Activated CD4-positive, alpha-beta T cell treated with anti-CD3 and anti-CD28 coated beads, Interleukin-2, amount 10 ng/mL, durations not matched to agents 7 days and 5 days (primary cell): ENCODE results near the gene PLCH2. TPM values are rescaled to one million over a fixed set of nuclear protein-coding genes. Genes with fewer than 3 reads are reported as not detected.

ENCODE experiments used
- CTCF ChIA-PET: fragments of 350-600 bp; sonication (Branson Sonifier 250); formaldehyde crosslinking; loops from one replicate; lab custom pipeline; 2021; ENCODE audit warnings: antibody characterized with exemption; lab: Charles Lee
- POLR2A ChIA-PET: fragments of 350-600 bp; sonication (Branson Sonifier 250); formaldehyde crosslinking; loops from one replicate; lab custom pipeline; 2021; ENCODE audit warnings: antibody characterized with exemption; lab: Charles Lee
- DNase-seq: peaks from one replicate; pipeline ENCODE4 v3.0.0-alpha.2; 2020
- H3K27ac Mint-ChIP-seq: one replicate; pipeline ENCODE4 v1.8.0; 2021; ENCODE audit warnings: mild to moderate bottlenecking, moderate library complexity, mixed read lengths
- H3K27me3 Mint-ChIP-seq: one replicate; pipeline ENCODE4 v1.8.0; 2021; ENCODE audit warnings: mixed read lengths
- H3K36me3 Mint-ChIP-seq: one replicate; pipeline ENCODE4 v1.8.0; 2021; ENCODE audit warnings: low read depth, mixed read lengths
- H3K4me1 Mint-ChIP-seq: one replicate; pipeline ENCODE4 v1.8.0; 2021; ENCODE audit warnings: mixed read lengths
- H3K4me3 Mint-ChIP-seq: one replicate; pipeline ENCODE4 v1.8.0; 2021; ENCODE audit warnings: mild to moderate bottlenecking, moderate library complexity, mixed read lengths
- H3K9me3 Mint-ChIP-seq: one replicate; pipeline ENCODE4 v1.8.0; 2021; ENCODE audit warnings: mixed read lengths
- total RNA-seq, 2 experiments: library from RNA; stranded (reverse); gene quantifications; one replicate each; pipeline ENCODE4 v1.2.3, GENCODE V29; 2021

Gene PLCH2
- total RNA-seq, 2 experiments from 2014 or later, result 16.7 to 21.1 TPM

- no peak for DNase-seq
- H3K4me3 Mint-ChIP-seq, result no peak overlapping the region
- H3K36me3 Mint-ChIP-seq, result peaks cover 7% of the 10 kb centered on the region
- no peak overlapping the region for H3K27ac Mint-ChIP-seq
- H3K27me3 Mint-ChIP-seq, result no peaks in the 10 kb centered on the region
- ChIA-PET POLR2A (no interaction called here), CTCF (interaction anchor here (1.4 kb wide), 1 partner anchor 16 kb away, joined by 3 read pairs; no protein-coding TSS in a partner anchor)
- H3K9me3 Mint-ChIP-seq, result peaks cover 4% of the 10 kb centered on the region
- peaks cover 16% of the 10 kb centered on the region for H3K4me1 Mint-ChIP-seq
These were observed 17.7 kb downstream of the PLCH2 start for GRCh38 chr1:2493691-2494322.

GRCh38 chr1:2494323-2494693 is 18.2 kb downstream of the PLCH2 start:
- Mint-ChIP-seq H3K27ac (no peak overlapping the region), H3K27me3 (no peaks in the 10 kb centered on the region)

GRCh38 chr1:2495026-2495425 is 18.9 kb downstream of the PLCH2 start:
- Mint-ChIP-seq H3K36me3 (no peaks in the 10 kb centered on the region), H3K9me3 (no peaks in the 10 kb centered on the region), H3K27me3 (no peaks in the 10 kb centered on the region), H3K4me3 (no peak overlapping the region), H3K27ac (no peak overlapping the region), H3K4me1 (peaks cover 23% of the 10 kb centered on the region)
- CTCF ChIA-PET, result interaction anchor here (1.4 kb wide), 1 partner anchor 17 kb away, joined by 3 read pairs; no protein-coding TSS in a partner anchor
- DNase-seq, result no peak
- POLR2A ChIA-PET, result no interaction called here

More at GRCh38 chr1:2494323-2494693, 18.2 kb downstream of the PLCH2 start:
- ChIA-PET CTCF (interaction anchor here (1.4 kb wide), 1 partner anchor 16 kb away, joined by 3 read pairs; no protein-coding TSS in a partner anchor), POLR2A (no interaction called here)
- Mint-ChIP-seq H3K9me3 (no peaks in the 10 kb centered on the region), H3K4me1 (peaks cover 17% of the 10 kb centered on the region), H3K36me3 (peaks cover 4% of the 10 kb centered on the region), H3K4me3 (no peak overlapping the region)
- DNase-seq, result no peak

GRCh38 chr1:2495546-2495945 is 19.5 kb downstream of the PLCH2 start:
- H3K27ac Mint-ChIP-seq, result peak overlapping the region; percentile 68
- H3K27me3 Mint-ChIP-seq, result no peaks in the 10 kb centered on the region
- peaks cover 28% of the 10 kb centered on the region for H3K4me1 Mint-ChIP-seq
- ChIA-PET POLR2A (no interaction called here), CTCF (interaction anchor here (1.4 kb wide), 1 partner anchor 18 kb away, joined by 3 read pairs; no protein-coding TSS in a partner anchor)
- no peaks in the 10 kb centered on the region for H3K36me3 Mint-ChIP-seq
- DNase-seq, result no peak
- no peaks in the 10 kb centered on the region for H3K9me3 Mint-ChIP-seq
- H3K4me3 Mint-ChIP-seq, result no peak overlapping the region

DNA sequence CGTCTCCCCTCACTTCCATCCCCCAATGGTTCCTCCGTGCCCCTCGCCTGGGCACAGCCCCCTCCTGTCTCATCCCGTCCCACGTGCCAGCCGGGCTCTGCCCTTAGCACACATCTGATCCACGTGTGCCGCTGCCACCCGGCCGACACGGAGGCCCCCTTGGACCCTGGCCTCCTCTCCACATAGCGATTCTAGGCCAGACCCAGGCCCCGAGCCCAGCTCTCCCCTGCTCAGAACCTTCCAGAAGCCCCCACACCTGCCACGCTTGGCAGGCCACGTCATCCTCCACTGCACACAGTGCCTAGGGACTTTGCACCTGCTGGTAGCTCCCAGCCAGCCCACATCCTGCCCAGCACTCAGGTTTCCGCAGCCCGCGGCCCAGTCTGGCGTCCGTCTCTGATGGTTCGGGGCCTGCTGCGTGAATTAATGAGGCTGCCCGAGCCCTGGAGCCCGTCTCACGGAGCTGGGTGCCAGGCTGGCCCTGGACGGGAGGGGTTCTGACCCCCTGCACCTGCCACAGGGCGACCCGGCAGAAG is 20.1 kb downstream of the PLCH2 start:
- no peak overlapping the region for H3K4me3 Mint-ChIP-seq
- peak overlapping the region; percentile 64 for H3K27ac Mint-ChIP-seq
- no peaks in the 10 kb centered on the region for H3K9me3 Mint-ChIP-seq
- no peaks in the 10 kb centered on the region for H3K27me3 Mint-ChIP-seq
- CTCF ChIA-PET, result interaction anchor here (1.1 to 1.6 kb wide), 2 partner anchors 8 to 52 kb away, joined by 3 to 4 read pairs; no protein-coding TSS in a partner anchor
- peak; percentile 27 for DNase-seq
- POLR2A ChIA-PET, result no interaction called here
- peaks cover 29% of the 10 kb centered on the region for H3K4me1 Mint-ChIP-seq
- H3K36me3 Mint-ChIP-seq, result no peaks in the 10 kb centered on the region

- Mint-ChIP-seq H3K4me1 (peaks cover 29% of the 10 kb centered on the region), H3K36me3 (no peaks in the 10 kb centered on the region), H3K4me3 (no peak overlapping the region), H3K27ac (peak overlapping the region; percentile 57), H3K9me3 (no peaks in the 10 kb centered on the region), H3K27me3 (no peaks in the 10 kb centered on the region)
- CTCF ChIA-PET, result interaction anchor here (1.1 to 1.6 kb wide), 2 partner anchors 9 to 51 kb away, joined by 3 to 4 read pairs; no protein-coding TSS in a partner anchor
- POLR2A ChIA-PET, result no interaction called here
- DNase-seq, result no peak
These were observed 20.7 kb downstream of the PLCH2 start for GRCh38 chr1:2496746-2497145.

GRCh38 chr1:2497891-2498290 is 21.8 kb downstream of the PLCH2 start:
- Mint-ChIP-seq H3K27ac (peak overlapping the region; percentile 54), H3K27me3 (no peaks in the 10 kb centered on the region), H3K4me1 (peaks cover 29% of the 10 kb centered on the region), H3K36me3 (no peaks in the 10 kb centered on the region), H3K4me3 (no peak overlapping the region), H3K9me3 (no peaks in the 10 kb centered on the region)
- ChIA-PET POLR2A (no interaction called here), CTCF (interaction anchor here (0.7 kb wide), 1 partner anchor 10 kb away, joined by 3 read pairs; no protein-coding TSS in a partner anchor)
- DNase-seq, result no peak

DNA sequence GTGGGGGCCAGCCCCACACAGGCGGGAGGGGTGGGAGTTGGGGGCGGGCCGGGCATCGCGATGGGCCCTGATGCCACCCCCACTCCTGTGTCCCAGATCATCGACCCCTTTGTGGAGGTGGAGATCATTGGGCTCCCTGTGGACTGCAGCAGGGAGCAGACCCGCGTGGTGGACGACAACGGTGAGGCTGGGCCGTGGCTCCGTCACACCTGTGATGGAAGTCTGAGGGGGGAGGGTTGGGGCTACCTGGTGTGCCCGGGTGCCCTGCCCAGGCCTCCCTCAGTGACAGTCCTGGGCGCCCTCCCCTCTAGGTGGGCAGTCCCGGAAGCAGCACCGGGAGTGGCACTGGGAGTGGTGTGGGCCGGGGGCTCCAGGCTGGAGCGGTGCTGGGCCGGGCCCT is 22.6 kb downstream of the PLCH2 start:
- Mint-ChIP-seq H3K4me1 (peaks cover 28% of the 10 kb centered on the region), H3K9me3 (no peaks in the 10 kb centered on the region), H3K36me3 (no peaks in the 10 kb centered on the region), H3K27ac (no peak overlapping the region), H3K27me3 (no peaks in the 10 kb centered on the region), H3K4me3 (no peak overlapping the region)
- ChIA-PET POLR2A (no interaction called here), CTCF (no interaction called here)
- no peak for DNase-seq

- Mint-ChIP-seq H3K27ac (peak overlapping the region; percentile 90), H3K4me1 (peaks cover 23% of the 10 kb centered on the region), H3K4me3 (no peak overlapping the region), H3K36me3 (no peaks in the 10 kb centered on the region), H3K9me3 (no peaks in the 10 kb centered on the region), H3K27me3 (no peaks in the 10 kb centered on the region)
- no peak for DNase-seq
- POLR2A ChIA-PET, result no interaction called here
- CTCF ChIA-PET, result no interaction called here
These were observed 23.2 kb downstream of the PLCH2 start for GRCh38 chr1:2499260-2499659.

- peak overlapping the region; percentile 24 for H3K4me3 Mint-ChIP-seq
These were observed 24.0 kb downstream of the PLCH2 start for GRCh38 chr1:2499986-2500596.

DNA sequence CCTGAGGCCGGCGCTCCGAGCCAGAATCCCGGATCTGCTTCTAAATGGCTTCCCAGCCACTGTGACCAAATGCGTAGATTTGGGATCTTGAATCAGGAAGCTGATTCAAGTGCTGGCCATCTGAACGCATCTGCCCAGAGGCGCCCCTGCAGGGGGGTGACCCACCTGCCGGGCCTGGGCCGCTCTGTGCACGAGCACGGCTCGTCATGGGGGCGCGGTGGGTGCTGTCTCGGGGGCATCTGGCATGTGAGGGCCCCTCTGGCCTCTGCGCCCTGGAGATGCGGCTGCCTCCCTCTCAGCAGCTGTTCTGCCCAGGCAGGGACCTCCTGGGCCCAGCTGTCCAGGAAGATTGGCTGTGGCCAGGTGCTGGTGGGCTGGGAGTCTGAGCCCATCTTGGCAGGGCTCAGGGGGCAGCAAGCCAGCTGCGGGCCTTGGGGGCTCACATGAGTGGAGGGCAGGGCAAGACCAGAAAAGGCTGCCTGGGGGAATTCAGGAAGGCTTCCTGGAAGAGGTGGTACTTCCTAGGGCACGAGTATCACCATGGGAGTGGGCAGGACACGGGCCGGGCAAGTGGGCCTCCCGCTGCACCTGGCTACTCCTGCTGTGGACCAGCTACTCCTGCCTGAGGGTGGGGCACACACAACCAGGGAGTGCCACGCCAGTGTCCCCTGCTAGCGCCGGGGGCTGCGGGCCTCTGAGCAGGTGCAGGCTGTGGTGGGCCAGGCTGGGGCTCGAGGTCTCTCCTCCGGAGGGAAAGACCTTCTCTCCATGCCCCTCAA is 25.1 kb downstream of the PLCH2 start:
- H3K4me3 Mint-ChIP-seq, result no peak overlapping the region
- POLR2A ChIA-PET, result no interaction called here

More at GRCh38 chr1:2499986-2500596, 24.0 kb downstream of the PLCH2 start:
- H3K4me1 Mint-ChIP-seq, result peaks cover 22% of the 10 kb centered on the region
- peak overlapping the region; percentile 90 for H3K27ac Mint-ChIP-seq
- H3K27me3 Mint-ChIP-seq, result no peaks in the 10 kb centered on the region
- CTCF ChIA-PET, result interaction anchor here (1.2 kb wide), 1 partner anchor 48 kb away, joined by 3 read pairs; no protein-coding TSS in a partner anchor
- POLR2A ChIA-PET, result interaction anchor here (0.7 kb wide), 1 partner anchor 87 kb away, joined by 3 read pairs; no protein-coding TSS in a partner anchor
- peak; percentile 37 for DNase-seq
- H3K9me3 Mint-ChIP-seq, result no peaks in the 10 kb centered on the region
- H3K36me3 Mint-ChIP-seq, result no peaks in the 10 kb centered on the region

GRCh38 chr1:2501820-2502119 is 25.7 kb downstream of the PLCH2 start:
- DNase-seq, result no peak
- Mint-ChIP-seq H3K4me1 (peaks cover 15% of the 10 kb centered on the region), H3K36me3 (no peaks in the 10 kb centered on the region), H3K9me3 (no peaks in the 10 kb centered on the region), H3K4me3 (no peak overlapping the region), H3K27ac (no peak overlapping the region), H3K27me3 (no peaks in the 10 kb centered on the region)
- ChIA-PET CTCF (interaction anchor here (1.4 kb wide), 1 partner anchor 24 kb away, joined by 3 read pairs; the partner anchor contains the start of gene PANK4), POLR2A (no interaction called here)

More for the DNA sequence above, 25.1 kb downstream of the PLCH2 start:
- CTCF ChIA-PET, result interaction anchor here (1.2 kb wide), 1 partner anchor 46 kb away, joined by 3 read pairs; no protein-coding TSS in a partner anchor
- Mint-ChIP-seq H3K9me3 (no peaks in the 10 kb centered on the region), H3K4me1 (peaks cover 19% of the 10 kb centered on the region), H3K27me3 (no peaks in the 10 kb centered on the region), H3K27ac (peak overlapping the region; percentile 46), H3K36me3 (no peaks in the 10 kb centered on the region)
- no peak for DNase-seq
